GM18517 (cell line): ENCODE measurements around the gene PITX3.
A peak's percentile ranks its signal among the peaks of the same experiment; 100 is the strongest.
"Not testable (repeated sequence)": the region's sequence is repeated elsewhere in the genome, so short reads cannot be mapped to it uniquely, and the experiment has no call there.

Experiments used
- ATAC-seq: cut with Tn5 transposase; IDR thresholded peaks from one replicate; pipeline ENCODE4 v1.9.1; 2021; ENCODE audit warnings: mild to moderate bottlenecking, moderate library complexity; ENCODE audit not compliant: unreplicated experiment

PITX3 gene

DNA sequence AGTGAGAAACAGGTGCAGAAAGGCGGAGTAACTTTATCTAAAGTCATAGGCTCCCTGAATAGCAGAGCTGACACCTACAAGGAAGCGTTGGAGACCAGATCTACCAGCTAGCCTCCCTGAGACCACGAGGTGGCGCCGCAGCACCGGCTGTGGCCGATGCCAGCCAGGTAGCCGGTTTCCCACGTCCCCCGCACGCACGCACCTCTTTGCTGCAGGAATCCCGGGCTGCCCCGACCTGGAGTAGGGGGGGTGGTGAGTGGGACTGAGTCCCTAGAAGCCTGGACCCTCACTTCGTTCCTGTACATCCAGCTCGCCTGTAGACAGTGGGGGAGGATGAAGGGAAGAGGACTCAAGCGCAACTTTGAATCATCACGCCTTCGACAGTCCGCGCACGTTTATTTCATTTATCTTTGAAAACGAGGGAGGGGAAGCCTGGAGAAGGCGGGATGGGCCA is 11.5 kb downstream of the PITX3 start:
- no peak for ATAC-seq

DNA sequence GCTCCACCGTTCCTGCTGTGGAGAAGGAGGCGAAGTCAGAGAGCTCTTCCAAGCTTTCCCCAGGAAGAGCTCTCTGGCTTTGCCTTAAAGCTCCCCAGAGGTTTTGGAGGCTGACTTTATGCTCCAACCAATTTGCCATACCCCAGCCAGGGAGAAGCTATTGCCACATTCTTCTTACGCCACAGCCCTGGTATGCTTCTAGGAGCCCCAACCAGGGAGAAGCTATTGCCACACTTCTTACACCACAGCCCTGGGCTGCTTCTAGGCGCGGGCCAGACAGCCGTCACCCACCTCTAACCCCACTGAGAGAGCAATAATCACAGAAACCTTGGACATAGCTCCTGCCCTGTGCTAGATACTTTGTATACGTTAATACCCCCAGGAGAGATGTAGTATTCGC is 14.3 kb downstream of the PITX3 start:
- no peak for ATAC-seq

DNA sequence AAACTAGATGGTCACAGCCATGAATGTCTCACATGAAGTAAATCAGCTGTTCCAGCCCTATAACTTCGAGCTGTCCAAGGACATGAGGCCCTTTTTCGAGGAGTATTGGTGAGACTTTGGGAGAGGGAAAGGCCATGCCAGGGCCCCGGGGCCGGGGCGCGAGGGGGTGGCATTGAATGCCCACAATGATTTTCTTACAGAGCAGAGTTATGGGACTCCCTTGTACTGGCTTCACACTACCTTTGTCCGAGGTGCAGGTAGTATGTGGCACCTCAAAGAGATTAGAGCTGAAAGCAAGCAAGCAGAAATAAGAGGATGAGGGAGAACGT is 14.8 kb downstream of the PITX3 start:
- ATAC-seq: no peak

DNA sequence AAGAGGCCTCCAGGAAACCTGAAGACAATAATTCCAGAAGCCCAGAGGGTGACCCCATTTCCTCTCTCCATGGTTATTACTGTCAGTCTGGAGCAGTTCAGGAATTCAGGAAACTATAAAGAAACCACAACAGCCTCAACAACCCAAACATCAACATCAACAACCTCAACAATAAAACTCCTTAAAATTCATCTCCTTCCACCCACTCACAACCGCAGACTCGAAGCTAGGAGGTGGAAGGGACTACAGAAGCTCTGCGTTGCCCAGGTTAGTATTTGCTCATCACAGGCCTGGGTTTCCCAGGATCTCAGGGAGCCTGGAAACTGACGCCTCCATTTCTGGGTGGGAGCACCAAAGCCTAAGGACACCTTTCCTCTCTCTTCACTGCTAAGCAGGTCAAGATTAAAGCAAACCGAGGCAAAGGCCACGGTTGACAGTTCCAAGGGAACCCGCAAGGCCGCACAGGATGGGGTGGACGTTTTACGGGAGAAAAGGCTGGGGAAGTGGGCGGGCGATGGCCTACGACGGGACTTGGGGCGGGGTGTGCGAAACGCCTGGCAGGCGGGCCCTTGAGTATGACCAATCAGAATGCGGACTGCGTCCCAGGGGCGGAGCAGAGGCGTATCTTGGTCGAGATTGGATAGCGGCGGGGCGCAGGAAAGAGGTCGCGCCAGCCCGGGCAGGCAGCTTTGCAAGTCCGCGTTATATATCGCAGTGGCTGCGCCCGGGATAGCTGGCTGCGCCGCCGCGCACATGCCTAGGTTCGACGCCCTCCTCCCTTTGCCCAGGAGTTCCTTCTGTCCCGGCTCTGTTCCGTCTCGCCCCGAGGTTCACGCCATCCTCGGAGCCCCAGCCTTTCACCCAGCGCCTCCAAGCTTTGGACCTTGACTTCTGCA is 15.4 kb downstream of the PITX3 start, which contains the start of gene ELOVL3:
TSS of gene ELOVL3 (plus strand) at position 654 of the 896 bp plus-strand sequence. CDS start 250 bp downstream, outside the sequence.
- ATAC-seq: peak; percentile 77

DNA sequence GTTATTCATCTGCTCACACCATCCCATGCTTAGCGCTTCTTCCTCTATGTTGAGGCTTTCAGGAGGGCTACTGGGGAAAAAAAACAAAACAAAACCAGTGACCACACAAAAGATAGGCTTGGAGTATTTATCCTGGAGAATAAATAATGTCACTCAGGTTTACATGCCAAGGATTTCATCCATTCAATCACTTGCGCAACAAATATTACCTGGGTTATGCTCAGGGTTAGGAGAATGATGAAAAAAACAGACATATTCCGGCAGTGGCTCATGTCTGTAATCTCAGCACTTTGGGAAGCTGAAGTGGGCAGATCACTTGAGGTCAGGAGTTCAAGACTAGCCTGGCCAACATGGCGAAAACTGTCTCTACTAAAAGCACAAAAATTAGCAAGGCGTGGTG is 18.5 kb downstream of the PITX3 start:
- ATAC-seq: no peak

GRCh38 chr10:102220612-102221011 is 20.7 kb downstream of the PITX3 start:
- no peak for ATAC-seq

GRCh38 chr10:102219370-102219769 is 21.9 kb downstream of the PITX3 start:
- no peak for ATAC-seq

GRCh38 chr10:102213599-102213998 is 27.7 kb downstream of the PITX3 start:
- not testable (repeated sequence) for ATAC-seq

- ATAC-seq: no peak
Observed at GRCh38 chr10:102211615-102212299, 29.6 kb downstream of the PITX3 start.

DNA sequence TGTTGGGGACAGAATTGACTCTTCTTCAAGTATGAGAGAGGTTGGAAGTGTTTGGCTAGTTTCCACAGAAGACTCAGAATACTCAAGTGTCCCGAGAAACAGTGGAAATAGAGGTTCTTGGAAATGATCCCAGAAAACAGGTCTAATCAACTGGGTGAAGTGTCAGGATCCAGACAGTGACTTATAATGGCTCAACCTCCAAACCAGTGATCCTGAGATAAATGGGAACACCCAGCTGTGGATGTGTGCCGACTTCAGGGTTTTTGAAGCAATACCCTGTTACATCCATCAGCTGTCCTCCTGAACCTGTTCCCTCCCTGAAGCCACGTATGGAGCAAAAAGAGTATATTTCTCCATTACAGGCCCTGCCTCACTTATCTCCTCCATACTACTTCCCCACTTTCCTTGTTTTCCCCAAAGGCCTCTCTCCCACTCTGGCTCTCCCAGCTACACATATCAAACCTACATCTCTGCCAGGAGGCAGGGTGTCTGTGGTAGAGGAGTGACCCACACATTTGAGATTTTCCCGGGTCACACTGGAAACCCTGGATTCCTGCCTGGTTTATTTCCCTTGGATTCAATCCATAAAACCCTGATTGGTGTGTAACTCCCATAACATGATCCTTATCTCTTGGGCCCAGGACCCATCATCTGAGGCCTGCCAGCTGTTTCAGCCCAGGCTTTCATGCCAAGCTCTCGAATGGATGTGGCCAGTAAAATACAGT is 32.8 kb downstream of the PITX3 start:
- no peak for ATAC-seq

GRCh38 chr10:102202386-102202785 is 38.9 kb downstream of the PITX3 start:
- ATAC-seq: no peak

- no peak for ATAC-seq
Observed at GRCh38 chr10:102200751-102201640, 40.3 kb downstream of the PITX3 start.

DNA sequence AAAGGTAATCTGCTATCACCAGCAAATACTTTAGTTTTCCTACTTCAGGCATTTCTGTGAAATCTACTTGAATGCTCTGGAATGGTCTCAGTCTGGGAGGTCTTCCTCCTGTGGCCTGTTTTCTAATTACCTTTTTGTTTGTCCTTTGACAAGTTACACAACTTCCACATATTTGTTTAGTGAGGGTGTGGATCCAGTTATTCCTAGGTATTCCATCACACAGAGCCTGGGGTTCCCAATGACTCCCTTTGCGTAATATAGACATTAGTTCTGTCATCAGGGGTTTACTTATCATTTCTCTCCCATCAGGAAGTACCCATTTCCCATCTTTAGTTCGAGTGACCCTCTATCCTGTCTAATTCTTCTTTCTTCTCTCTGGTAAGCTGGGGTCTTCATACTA is 43.3 kb downstream of the PITX3 start:
- no peak for ATAC-seq

DNA sequence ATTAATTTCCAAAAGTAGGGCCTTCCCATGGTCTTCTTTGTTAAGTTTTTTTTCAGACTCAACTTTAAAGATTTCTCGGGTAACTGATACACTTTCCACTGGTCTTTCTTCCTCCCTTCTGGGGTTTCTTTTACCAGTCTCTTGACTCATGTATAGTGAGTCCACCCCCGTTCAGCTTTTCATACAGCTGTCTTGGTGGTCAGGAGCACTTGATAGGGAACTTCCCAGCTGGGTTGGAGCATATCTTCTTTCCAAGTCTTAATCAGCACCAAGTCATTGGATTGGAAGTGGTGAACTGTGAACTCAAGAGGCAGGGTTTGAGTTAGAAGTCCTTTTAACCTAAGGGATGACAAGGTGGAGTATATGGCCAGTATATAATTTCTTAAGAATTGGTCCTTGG is 44.4 kb downstream of the PITX3 start:
- no peak for ATAC-seq

DNA sequence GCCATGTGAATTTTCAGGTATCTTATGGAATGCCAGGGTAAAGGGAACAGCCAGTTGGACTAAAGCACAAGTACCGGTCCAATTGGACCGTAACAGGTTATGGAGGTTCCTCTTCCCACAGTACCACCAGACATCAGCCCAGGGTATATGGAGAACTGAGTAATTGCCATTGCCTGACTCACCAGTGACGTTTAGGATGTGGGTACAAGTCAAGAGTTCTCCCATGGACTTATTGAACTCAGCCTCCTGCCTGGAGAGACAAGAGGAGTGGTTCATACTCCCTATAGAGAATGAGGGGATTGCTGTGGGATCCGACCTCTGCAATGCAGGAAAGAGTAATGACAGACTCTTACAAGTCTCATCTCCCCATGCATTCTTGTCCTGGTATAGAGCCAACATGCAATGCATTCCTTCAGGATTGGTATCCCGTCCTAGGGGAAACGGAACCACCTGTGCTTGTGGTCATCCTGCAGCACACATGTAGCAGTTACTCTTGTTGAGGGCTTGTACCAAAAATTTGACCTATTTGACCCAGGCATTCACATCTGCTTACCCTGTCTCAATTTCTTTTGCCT is 45.9 kb downstream of the PITX3 start:
- ATAC-seq: no peak

DNA sequence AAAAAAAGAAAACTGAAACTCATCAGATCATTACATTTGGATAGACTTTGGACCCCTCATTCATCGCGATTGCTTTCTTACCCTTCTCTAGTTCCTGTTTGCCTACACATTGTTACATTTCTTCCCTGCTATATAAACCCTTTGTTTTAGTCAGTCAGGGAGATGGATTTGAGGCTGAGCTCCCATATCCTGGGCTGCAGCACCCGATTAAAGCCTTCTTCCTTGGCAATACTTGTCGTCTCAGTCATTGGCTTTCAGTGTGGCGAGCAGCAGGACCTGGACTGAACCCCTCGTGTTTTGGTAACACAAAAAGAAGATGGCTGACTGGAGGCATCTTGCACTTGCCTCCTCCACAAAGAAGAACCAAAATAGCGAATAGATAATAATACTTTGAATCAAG is 49.4 kb downstream of the PITX3 start:
- no peak for ATAC-seq

- not testable (repeated sequence) for ATAC-seq
Observed at GRCh38 chr10:102188941-102189898, 52.1 kb downstream of the PITX3 start.

- no peak for ATAC-seq
Observed at GRCh38 chr10:102188298-102188940, 52.9 kb downstream of the PITX3 start.
